C4-2B (cell line): ENCODE measurements around the gene TOR3A.

ENCODE experiments used
- ZFX ChIP-seq: fragments of 450-650 bp; IDR thresholded peaks from 2 replicates; pipeline ENCODE4 v1.6.1; 2017
- TF ChIP-seq, protein P1 (sequence below): fragments of 450-650 bp; conservative IDR thresholded peaks from 2 replicates; pipeline ENCODE4 v1.5.1; 2017; ENCODE audit warnings: mild to moderate bottlenecking

DNA sequence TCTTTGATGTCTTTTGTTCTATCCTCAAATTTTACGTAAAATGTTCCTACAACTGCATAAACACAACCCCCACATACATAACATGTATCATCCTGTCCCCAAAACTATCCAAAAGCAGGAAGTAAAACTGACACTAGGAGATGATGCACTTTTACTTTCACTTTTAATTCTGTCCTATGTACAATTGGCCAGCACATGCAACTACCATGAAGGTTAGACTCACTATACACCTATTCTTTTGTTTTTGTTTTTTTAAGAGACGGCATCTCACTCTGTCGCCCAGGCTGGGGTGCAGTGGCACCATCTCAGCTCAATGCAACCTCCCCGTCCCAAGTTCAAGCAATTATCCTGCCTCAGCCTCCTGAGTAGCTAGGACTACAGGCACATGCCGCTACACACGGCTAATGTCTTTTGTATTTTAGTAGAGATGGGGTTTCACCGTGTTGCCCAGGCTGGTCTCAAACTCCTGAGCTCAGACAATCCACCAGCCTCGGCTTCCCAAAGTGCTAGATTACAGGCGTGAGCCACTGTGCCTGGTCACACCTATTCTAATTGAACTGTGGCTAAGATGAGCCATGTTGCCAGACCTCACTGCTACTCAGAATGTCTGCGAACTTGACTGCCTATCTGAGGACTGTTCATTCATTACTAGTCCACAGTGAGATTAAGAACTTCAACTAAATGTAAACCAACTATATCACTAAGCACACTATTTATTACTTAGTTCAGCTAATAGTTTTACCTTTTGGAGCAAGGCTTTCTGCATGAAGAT is 48.0 kb downstream of the TOR3A start:
- TF ChIP-seq, protein P1, sequence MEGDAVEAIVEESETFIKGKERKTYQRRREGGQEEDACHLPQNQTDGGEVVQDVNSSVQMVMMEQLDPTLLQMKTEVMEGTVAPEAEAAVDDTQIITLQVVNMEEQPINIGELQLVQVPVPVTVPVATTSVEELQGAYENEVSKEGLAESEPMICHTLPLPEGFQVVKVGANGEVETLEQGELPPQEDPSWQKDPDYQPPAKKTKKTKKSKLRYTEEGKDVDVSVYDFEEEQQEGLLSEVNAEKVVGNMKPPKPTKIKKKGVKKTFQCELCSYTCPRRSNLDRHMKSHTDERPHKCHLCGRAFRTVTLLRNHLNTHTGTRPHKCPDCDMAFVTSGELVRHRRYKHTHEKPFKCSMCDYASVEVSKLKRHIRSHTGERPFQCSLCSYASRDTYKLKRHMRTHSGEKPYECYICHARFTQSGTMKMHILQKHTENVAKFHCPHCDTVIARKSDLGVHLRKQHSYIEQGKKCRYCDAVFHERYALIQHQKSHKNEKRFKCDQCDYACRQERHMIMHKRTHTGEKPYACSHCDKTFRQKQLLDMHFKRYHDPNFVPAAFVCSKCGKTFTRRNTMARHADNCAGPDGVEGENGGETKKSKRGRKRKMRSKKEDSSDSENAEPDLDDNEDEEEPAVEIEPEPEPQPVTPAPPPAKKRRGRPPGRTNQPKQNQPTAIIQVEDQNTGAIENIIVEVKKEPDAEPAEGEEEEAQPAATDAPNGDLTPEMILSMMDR: no peak
- no peak for TF ChIP-seq ZFX
